HEK293 (cell line): ENCODE results near the gene SNX13.

Experiments
- CTCF ChIA-PET: fragments of 350-600 bp; formaldehyde crosslinking; extraction: SDS; loops from one replicate; lab custom pipeline; 2021; ENCODE audit warnings: antibody characterized with exemption; lab: Yijun Ruan, JAX
- POLR2A ChIA-PET: fragments of 300-600 bp; formaldehyde crosslinking; extraction: SDS; loops from one replicate; lab custom pipeline; 2020; ENCODE audit warnings: antibody characterized with exemption, inconsistent platforms; lab: Yijun Ruan, JAX
- H3K27ac ChIP-seq: fragments of 200-500 bp; sonication (Bioruptor generic); 2 replicates; pipeline ENCODE4 v1.5.1; 2014; ENCODE audit warnings: low read depth, low read length, control low read depth, inconsistent platforms; ENCODE audit errors: extremely low read depth
- H3K36me3 ChIP-seq, 2 experiments: fragments of 200-500 bp in 1 of 2; sonication (Bioruptor generic) in 1 of 2; 1 replicate in 1 of 2; 2 replicates in 1 of 2; pipeline ENCODE4 v1.5.1; 2014 to 2017; ENCODE audit warnings: inconsistent platforms in 2 of 2, low read length in 2 of 2; ENCODE audit not compliant: control insufficient read depth in 2 of 2, insufficient read depth in 1 of 2
- H3K4me1 ChIP-seq: fragments of 200-500 bp; sonication (Bioruptor generic); 2 replicates; pipeline ENCODE4 v1.5.1; 2014; ENCODE audit warnings: mild to moderate bottlenecking, low read length, inconsistent platforms; ENCODE audit not compliant: control insufficient read depth, insufficient read depth
- H3K4me3 ChIP-seq: 2 replicates; pipeline ENCODE4 v1.5.1; 2011; ENCODE audit warnings: low read depth, mild to moderate bottlenecking, control low read depth, low read length, moderate library complexity
- H3K9me3 ChIP-seq: fragments of 200-500 bp; sonication (Bioruptor generic); 2 replicates; pipeline ENCODE4 v1.5.1; 2014; ENCODE audit warnings: low read depth, low read length, inconsistent platforms; ENCODE audit not compliant: control insufficient read depth, insufficient read depth
- ATF2 ChIP-seq: fragments of 450-650 bp; formaldehyde crosslinking; IDR thresholded peaks from 2 replicates; pipeline ENCODE4 v1.5.1; 2016; ENCODE audit warnings: missing biosample characterization, missing genetic modification characterization, low read depth
- PRDM4 ChIP-seq: fragments of 450-650 bp; formaldehyde crosslinking; IDR thresholded peaks from 2 replicates; pipeline ENCODE4 v1.5.1; 2017; ENCODE audit warnings: missing biosample characterization, missing genetic modification characterization
- SP2 ChIP-seq: fragments of 450-650 bp; formaldehyde crosslinking; IDR thresholded peaks from 2 replicates; pipeline ENCODE4 v1.5.1; 2016; ENCODE audit warnings: missing biosample characterization, missing genetic modification characterization
- ZFP41 ChIP-seq: fragments of 450-650 bp; formaldehyde crosslinking; IDR thresholded peaks from 2 replicates; pipeline ENCODE4 v1.5.1; 2016; ENCODE audit warnings: missing biosample characterization, missing genetic modification characterization, borderline replicate concordance
- ZNF112 ChIP-seq: fragments of 450-650 bp; formaldehyde crosslinking; IDR thresholded peaks from 2 replicates; pipeline ENCODE4 v1.5.0; 2017; ENCODE audit warnings: missing biosample characterization, missing genetic modification characterization
- ZNF398 ChIP-seq: fragments of 450-650 bp; formaldehyde crosslinking; IDR thresholded peaks from 2 replicates; pipeline ENCODE4 v1.5.1; 2017; ENCODE audit warnings: missing biosample characterization, missing genetic modification characterization
- ZNF501 ChIP-seq: fragments of 450-650 bp; formaldehyde crosslinking; IDR thresholded peaks from 2 replicates; pipeline ENCODE4 v1.5.1; 2016; ENCODE audit warnings: missing biosample characterization, missing genetic modification characterization
- ZNF560 ChIP-seq: fragments of 450-650 bp; formaldehyde crosslinking; IDR thresholded peaks from 2 replicates; pipeline ENCODE4 v1.5.1; 2017; ENCODE audit warnings: missing biosample characterization, missing genetic modification characterization, borderline replicate concordance
- ZNF626 ChIP-seq: fragments of 450-650 bp; sonication (Bioruptor Pico); formaldehyde crosslinking; IDR thresholded peaks from 2 replicates; pipeline ENCODE4 v1.5.1; 2018; ENCODE audit warnings: missing biosample characterization, missing genetic modification characterization, inconsistent platforms
- TF ChIP-seq, protein P1 (sequence below): fragments of 450-650 bp; formaldehyde crosslinking; IDR thresholded peaks from 2 replicates; pipeline ENCODE4 v1.5.0; 2017; ENCODE audit warnings: missing biosample characterization, missing genetic modification characterization, borderline replicate concordance
- TF ChIP-seq, protein P2 (sequence below): fragments of 450-650 bp; formaldehyde crosslinking; IDR thresholded peaks from 2 replicates; pipeline ENCODE4 v1.5.1; 2016; ENCODE audit warnings: missing biosample characterization, missing genetic modification characterization

SNX13 gene

DNA sequence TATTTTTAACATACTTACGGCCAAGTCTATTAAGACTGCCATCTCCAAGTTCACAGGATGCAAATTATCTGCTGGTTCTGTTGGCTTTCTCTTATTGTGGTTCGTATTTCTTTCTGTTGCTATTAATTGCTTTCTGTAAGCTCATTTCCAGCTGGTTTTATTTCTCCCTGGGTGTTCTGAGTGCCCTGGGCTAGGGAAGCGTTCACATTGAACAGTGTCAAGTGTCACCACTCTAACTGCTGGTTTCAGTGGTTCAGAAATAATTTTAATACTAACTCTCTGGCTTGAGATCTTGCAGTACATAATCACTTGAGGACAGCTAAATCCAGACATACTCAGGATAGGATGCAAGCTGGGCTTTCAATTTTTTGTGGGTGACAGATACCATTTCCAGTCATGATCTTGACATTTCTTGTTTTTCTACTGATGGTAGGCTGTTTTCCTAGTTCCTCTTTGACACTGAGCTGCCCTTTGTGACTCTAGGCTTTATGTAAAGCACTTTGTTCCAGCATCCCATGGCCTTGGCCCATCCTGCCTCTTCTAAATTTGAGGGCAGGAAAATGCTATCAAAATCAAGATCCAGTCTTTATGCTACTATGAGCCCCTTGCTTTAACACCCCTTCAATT lies 117.6 kb downstream of the SNX13 start:
- ChIA-PET POLR2A (no interaction called here), CTCF (no interaction called here)

GRCh38 chr7:17816903-17817302 lies 123.4 kb downstream of the SNX13 start:
- no peaks in the 10 kb centered on the region for H3K9me3 ChIP-seq
- POLR2A ChIA-PET = no interaction called here
- peaks cover 5 to 15% of the 10 kb centered on the region in 2 experiments for H3K36me3 ChIP-seq
- H3K27ac ChIP-seq = no peak overlapping the region
- H3K4me3 ChIP-seq = no peak overlapping the region
- CTCF ChIA-PET = interaction anchor here (0.6 kb wide), 1 partner anchor 12 kb away, joined by 4 read pairs; no protein-coding TSS in a partner anchor
- TF ChIP-seq ZFP41 (tag by site-specific recombination) (no peak), ZNF398 (tag by site-specific recombination) (no peak), ZNF626 (tag by site-specific recombination) (no peak), ATF2 (tag by site-specific recombination) (no peak), ZNF112 (no peak), ZNF560 (tag by site-specific recombination) (no peak), SP2 (tag by site-specific recombination) (no peak)
- TF ChIP-seq, protein P1, sequence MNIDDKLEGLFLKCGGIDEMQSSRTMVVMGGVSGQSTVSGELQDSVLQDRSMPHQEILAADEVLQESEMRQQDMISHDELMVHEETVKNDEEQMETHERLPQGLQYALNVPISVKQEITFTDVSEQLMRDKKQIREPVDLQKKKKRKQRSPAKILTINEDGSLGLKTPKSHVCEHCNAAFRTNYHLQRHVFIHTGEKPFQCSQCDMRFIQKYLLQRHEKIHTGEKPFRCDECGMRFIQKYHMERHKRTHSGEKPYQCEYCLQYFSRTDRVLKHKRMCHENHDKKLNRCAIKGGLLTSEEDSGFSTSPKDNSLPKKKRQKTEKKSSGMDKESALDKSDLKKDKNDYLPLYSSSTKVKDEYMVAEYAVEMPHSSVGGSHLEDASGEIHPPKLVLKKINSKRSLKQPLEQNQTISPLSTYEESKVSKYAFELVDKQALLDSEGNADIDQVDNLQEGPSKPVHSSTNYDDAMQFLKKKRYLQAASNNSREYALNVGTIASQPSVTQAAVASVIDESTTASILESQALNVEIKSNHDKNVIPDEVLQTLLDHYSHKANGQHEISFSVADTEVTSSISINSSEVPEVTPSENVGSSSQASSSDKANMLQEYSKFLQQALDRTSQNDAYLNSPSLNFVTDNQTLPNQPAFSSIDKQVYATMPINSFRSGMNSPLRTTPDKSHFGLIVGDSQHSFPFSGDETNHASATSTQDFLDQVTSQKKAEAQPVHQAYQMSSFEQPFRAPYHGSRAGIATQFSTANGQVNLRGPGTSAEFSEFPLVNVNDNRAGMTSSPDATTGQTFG (tag by site-specific recombination) = no peak
- TF ChIP-seq, protein P2, sequence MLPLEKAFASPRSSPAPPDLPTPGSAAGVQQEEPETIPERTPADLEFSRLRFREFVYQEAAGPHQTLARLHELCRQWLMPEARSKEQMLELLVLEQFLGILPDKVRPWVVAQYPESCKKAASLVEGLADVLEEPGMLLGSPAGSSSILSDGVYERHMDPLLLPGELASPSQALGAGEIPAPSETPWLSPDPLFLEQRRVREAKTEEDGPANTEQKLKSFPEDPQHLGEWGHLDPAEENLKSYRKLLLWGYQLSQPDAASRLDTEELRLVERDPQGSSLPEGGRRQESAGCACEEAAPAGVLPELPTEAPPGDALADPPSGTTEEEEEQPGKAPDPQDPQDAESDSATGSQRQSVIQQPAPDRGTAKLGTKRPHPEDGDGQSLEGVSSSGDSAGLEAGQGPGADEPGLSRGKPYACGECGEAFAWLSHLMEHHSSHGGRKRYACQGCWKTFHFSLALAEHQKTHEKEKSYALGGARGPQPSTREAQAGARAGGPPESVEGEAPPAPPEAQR = no peak
- no peaks in the 10 kb centered on the region for H3K4me1 ChIP-seq

More for the DNA sequence above, 117.6 kb downstream of the SNX13 start:
- Histone ChIP-seq H3K9me3 (no peaks in the 10 kb centered on the region), H3K4me1 (no peaks in the 10 kb centered on the region), H3K27ac (no peak overlapping the region), H3K4me3 (no peak overlapping the region)
- peak; percentile 35; the same call in 1 of the 2 replicates for TF ChIP-seq PRDM4 (tag by site-specific recombination)
- TF ChIP-seq ZNF501 (tag by site-specific recombination) = no peak
- TF ChIP-seq, all 188 proteins: peak for 1
- peaks cover 2 to 5% of the 10 kb centered on the region in 2 experiments; a peak in 2 of 3 replicates for H3K36me3 ChIP-seq
